ENCODE measurements around the gene TRPC5OS. TPM values are rescaled to one million over a fixed set of nuclear protein-coding genes. Genes with fewer than 3 reads are reported as not detected.

The TRPC5OS gene
- total RNA-seq, 1 experiment from 2014 or later, result not detected

GRCh38 chrX:111896148-111896547 lies 20.2 kb downstream of the TRPC5OS start:
- DNase-seq (ENCODE audit: low read depth), result no peak

- no peak for DNase-seq (ENCODE audit: low read depth)
Measured at GRCh38 chrX:111914398-111915090, 38.6 kb downstream of the TRPC5OS start.

- no peak for DNase-seq (ENCODE audit: low read depth)
Measured at GRCh38 chrX:111917591-111917990, 41.6 kb downstream of the TRPC5OS start.

- no peak for DNase-seq (ENCODE audit: low read depth)
Measured at GRCh38 chrX:111928456-111928855, 52.5 kb downstream of the TRPC5OS start.

Other genes starting within 250 kb of the TRPC5OS start
- 33.2 and 60.4 TPM in 2 replicates for gene ALG13, start 195.0 kb upstream of the TRPC5OS start, total RNA-seq (2014; rRNA removed; shearing (Covaris generic))
- gene TRPC5, start 206.6 kb downstream of the TRPC5OS start, total RNA-seq (2014; rRNA removed; shearing (Covaris generic)), result not detected in 2 replicates
- gene RTL4, start 206.8 kb downstream of the TRPC5OS start, total RNA-seq (2014; rRNA removed; shearing (Covaris generic)), result not detected in 2 replicates